Measurements from ENCODE around the gene SMIM36. TPM values are rescaled to one million over a fixed set of nuclear protein-coding genes. Genes with fewer than 3 reads are reported as not detected.
"Not testable (repeated sequence)": the region's sequence is repeated elsewhere in the genome, so short reads cannot be mapped to it uniquely, and the experiment has no call there.

Gene SMIM36
- total RNA-seq, 2 donors from 2014 or later, result not detected

GRCh38 chr17:55532670-55533069 is 21.4 kb upstream of the SMIM36 start:
- Histone ChIP-seq H3K36me3 (no peaks in the 10 kb centered on the region), H3K9me3 (no peaks in the 10 kb centered on the region), H3K4me3 (no peak overlapping the region), H3K27me3 (replicated peaks; ENCODE audit: insufficient read depth) (no peaks in the 10 kb centered on the region), H3K4me1 (ENCODE audit: control insufficient read depth in 1 of 2, low read depth in 2 of 2) (no peaks in the 10 kb centered on the region), H3K27ac (no peak overlapping the region)
- ATAC-seq (ENCODE audit: insufficient number of reproducible peaks, low FRiP score, low read depth), result no peak
- DNase-seq (ENCODE audit: low spot score), result no peak
- TF ChIP-seq CTCF (IDR thresholded peaks at IDR 0.05), result no peak

- TF ChIP-seq CTCF (IDR thresholded peaks at IDR 0.05), result no peak
- no peak for ATAC-seq (ENCODE audit: insufficient number of reproducible peaks, low FRiP score, low read depth)
These were observed 19.9 kb upstream of the SMIM36 start for GRCh38 chr17:55531053-55531728.

GRCh38 chr17:55530064-55530463 is 18.8 kb upstream of the SMIM36 start:
- no peaks in the 10 kb centered on the region for H3K27me3 ChIP-seq (replicated peaks; ENCODE audit: insufficient read depth)
- H3K9me3 ChIP-seq, result no peaks in the 10 kb centered on the region
- ATAC-seq (ENCODE audit: insufficient number of reproducible peaks, low FRiP score, low read depth), result no peak
- DNase-seq (ENCODE audit: low spot score), result no peak
- H3K27ac ChIP-seq, result no peak overlapping the region
- no peak for TF ChIP-seq CTCF (IDR thresholded peaks at IDR 0.05)
- no peaks in the 10 kb centered on the region for H3K4me1 ChIP-seq (ENCODE audit: control insufficient read depth in 1 of 2, low read depth in 2 of 2)
- H3K4me3 ChIP-seq, result no peak overlapping the region
- no peaks in the 10 kb centered on the region for H3K36me3 ChIP-seq

More at GRCh38 chr17:55531053-55531728, 19.9 kb upstream of the SMIM36 start:
- Histone ChIP-seq H3K4me1 (ENCODE audit: control insufficient read depth in 1 of 2, low read depth in 2 of 2) (no peaks in the 10 kb centered on the region), H3K9me3 (no peaks in the 10 kb centered on the region), H3K27ac (no peak overlapping the region), H3K36me3 (no peaks in the 10 kb centered on the region), H3K27me3 (replicated peaks; ENCODE audit: insufficient read depth) (no peaks in the 10 kb centered on the region), H3K4me3 (no peak overlapping the region)
- DNase-seq (ENCODE audit: low spot score), result no peak

- Histone ChIP-seq H3K4me1 (ENCODE audit: control insufficient read depth in 1 of 2, low read depth in 2 of 2) (no peaks in the 10 kb centered on the region), H3K27me3 (replicated peaks; ENCODE audit: insufficient read depth) (no peaks in the 10 kb centered on the region), H3K36me3 (no peaks in the 10 kb centered on the region), H3K27ac (no peak overlapping the region), H3K4me3 (no peak overlapping the region), H3K9me3 (no peaks in the 10 kb centered on the region)
- no peak for DNase-seq (ENCODE audit: low spot score)
- ATAC-seq (ENCODE audit: insufficient number of reproducible peaks, low FRiP score, low read depth), result no peak
- TF ChIP-seq CTCF (IDR thresholded peaks at IDR 0.05), result no peak
These were observed 16.4 kb upstream of the SMIM36 start for GRCh38 chr17:55527540-55528118.

GRCh38 chr17:55524440-55525220 is 13.4 kb upstream of the SMIM36 start:
- no peak for TF ChIP-seq CTCF (IDR thresholded peaks at IDR 0.05)
- Histone ChIP-seq H3K4me3 (no peak overlapping the region), H3K27ac (no peak overlapping the region), H3K36me3 (no peaks in the 10 kb centered on the region), H3K27me3 (replicated peaks; ENCODE audit: insufficient read depth) (no peaks in the 10 kb centered on the region), H3K4me1 (ENCODE audit: control insufficient read depth in 1 of 2, low read depth in 2 of 2) (no peaks in the 10 kb centered on the region), H3K9me3 (no peaks in the 10 kb centered on the region)
- no peak for DNase-seq (ENCODE audit: low spot score)
- ATAC-seq (ENCODE audit: insufficient number of reproducible peaks, low FRiP score, low read depth), result no peak

GRCh38 chr17:55523032-55523431 is 11.8 kb upstream of the SMIM36 start:
- H3K27ac ChIP-seq; H3K36me3 ChIP-seq; H3K9me3 ChIP-seq; DNase-seq (ENCODE audit: low spot score); H3K4me3 ChIP-seq; H3K27me3 ChIP-seq (replicated peaks; ENCODE audit: insufficient read depth); H3K4me1 ChIP-seq (ENCODE audit: control insufficient read depth in 1 of 2, low read depth in 2 of 2); ATAC-seq (ENCODE audit: insufficient number of reproducible peaks, low FRiP score, low read depth): not testable (repeated sequence)
